HepG2 (cell line): ENCODE results near the gene TNFRSF18. TPM values are rescaled to one million over a fixed set of nuclear protein-coding genes. Genes with fewer than 3 reads are reported as not detected.

Experiments
- AKNA ChIP-seq: sonication (generic); formaldehyde crosslinking; IDR thresholded peaks from 2 replicates; pipeline ENCODE4 v1.4.0; 2020; ENCODE audit warnings: missing genetic modification reagents, borderline replicate concordance
- CEBPZ ChIP-seq: IDR thresholded peaks from 2 replicates; pipeline ENCODE4 v1.6.1; 2012; ENCODE audit warnings: low read length, improper control_type of control experiment
- FOSL1 ChIP-seq: sonication (generic); formaldehyde crosslinking; IDR thresholded peaks from 2 replicates; pipeline ENCODE4 v1.9.0; 2021; ENCODE audit warnings: missing genetic modification reagents, borderline replicate concordance
- HES4 ChIP-seq: sonication (generic); formaldehyde crosslinking; IDR thresholded peaks from 2 replicates; pipeline ENCODE4 v1.9.0; 2021; ENCODE audit warnings: mild to moderate bottlenecking, missing genetic modification reagents, borderline replicate concordance
- KAT2B ChIP-seq: fragments of 150-350 bp; IDR thresholded peaks from 2 replicates; pipeline ENCODE4 v1.6.1; 2014; ENCODE audit warnings: low read depth, low read length, borderline replicate concordance
- NFKBIZ ChIP-seq: IDR thresholded peaks from 2 replicates; pipeline ENCODE4 v1.6.1; 2018; ENCODE audit warnings: missing genetic modification reagents, missing compliant biosample characterization
- POLR2A ChIP-seq, 2 experiments: IDR thresholded peaks; 2 replicates each; pipeline ENCODE4 v1.6.1; 2011; ENCODE audit warnings: low read depth in 2 of 2, low read length in 2 of 2, mild to moderate bottlenecking in 1 of 2, moderate library complexity in 1 of 2; ENCODE audit not compliant: insufficient read depth in 1 of 2
- PRDM4 ChIP-seq: sonication (generic); formaldehyde crosslinking; IDR thresholded peaks from 2 replicates; pipeline ENCODE4 v1.9.0; 2021; ENCODE audit warnings: missing genetic modification reagents, borderline replicate concordance
- ZNF496 ChIP-seq: sonication (generic); formaldehyde crosslinking; IDR thresholded peaks from 2 replicates; pipeline ENCODE4 v1.8.1; 2023; ENCODE audit warnings: mild to moderate bottlenecking, moderate library complexity, missing genetic modification reagents; ENCODE audit not compliant: insufficient replicate concordance
- ZNF607 ChIP-seq: sonication (generic); formaldehyde crosslinking; IDR thresholded peaks from 2 replicates; pipeline ENCODE4 v1.5.1; 2020; ENCODE audit warnings: missing genetic modification reagents, mild to moderate bottlenecking, borderline replicate concordance
- ZNF644 ChIP-seq: IDR thresholded peaks from 2 replicates; pipeline ENCODE4 v1.6.1; 2016; ENCODE audit warnings: low read depth
- ZNF687 ChIP-seq: sonication (generic); formaldehyde crosslinking; IDR thresholded peaks from 2 replicates; pipeline ENCODE4 v1.5.1; 2020; ENCODE audit warnings: mild to moderate bottlenecking, missing genetic modification reagents, moderate library complexity
- polyA plus RNA-seq, 8 experiments: library from polyadenylated mRNA; depleted of rRNA in 3 of 8; stranded (reverse) in 7 of 8; unstranded in 1 of 8; fragments of >200 nt; fragmentation: Illumina TruSeq in 4 of 8; extraction: Trizol in 4 of 8; gene quantifications; 2 replicates each; pipeline versions ENCODE4 v1.2.1 to v1.2.3, GENCODE V29; 2011 to 2016; ENCODE audit warnings: low read depth in 4 of 8, missing spikeins in 1 of 8, mixed read lengths in 1 of 8; ENCODE audit not compliant: insufficient read depth in 1 of 8
- total RNA-seq, 5 experiments: library from RNA; depleted of rRNA; stranded (reverse); fragments of >200 nt; fragmentation: Illumina TruSeq; extraction: Trizol; gene quantifications; 2 replicates each; pipeline ENCODE4 v1.2.3, GENCODE V29; 2016; ENCODE audit warnings: low read depth in 1 of 5

The TNFRSF18 gene
- total and polyA plus RNA-seq, 2 of the 13 experiments (the other 11 are each of a cell fraction or from before 2014, with no cell fraction given) = not detected

- TF ChIP-seq PRDM4 (CRISPR knock-in tag) = no peak
- no peak for TF ChIP-seq ZNF644 (CRISPR knock-in tag)
- no peak for TF ChIP-seq CEBPZ
- no peak for TF ChIP-seq POLR2A (IDR thresholded peaks at IDR 0.05; ENCODE audit: insufficient read depth in 1 of 2, low read depth in 2 of 2, low read length in 2 of 2)
- no peak for TF ChIP-seq FOSL1
- TF ChIP-seq AKNA (CRISPR knock-in tag) = no peak
- no peak for TF ChIP-seq HES4 (CRISPR knock-in tag)
- TF ChIP-seq ZNF687 (CRISPR knock-in tag) = no peak
- TF ChIP-seq NFKBIZ (CRISPR knock-in tag) = no peak
- TF ChIP-seq ZNF496 (CRISPR knock-in tag) = no peak
- no peak for TF ChIP-seq ZNF607 (CRISPR knock-in tag)
- TF ChIP-seq KAT2B = no peak
These were observed 30.8 kb upstream of the TNFRSF18 start (continued) for GRCh38 chr1:1236945-1237873.
